Stimulated activated CD8-positive, alpha-beta memory T cell treated with anti-CD3 and anti-CD28 coated beads, Interleukin-12 subunit alpha, Interleukin-12 subunit beta, amount 100 ng/mL, for 24 hours (primary cell): ENCODE data around the gene CECR2.

Experiments
- DNase-seq: peaks from one replicate; pipeline ENCODE4 v3.0.0-alpha.2; 2020; ENCODE audit errors: extremely low read depth

The CECR2 gene

GRCh38 chr22:17569971-17570511 is 200.8 kb downstream of the CECR2 start:
- DNase-seq: no peak

GRCh38 chr22:17570851-17571631 is 201.8 kb downstream of the CECR2 start:
- no peak for DNase-seq

GRCh38 chr22:17575151-17575550 is 205.9 kb downstream of the CECR2 start:
- DNase-seq: no peak

- DNase-seq: no peak
These were observed 206.4 kb downstream of the CECR2 start for GRCh38 chr22:17575681-17576080.

GRCh38 chr22:17576470-17576869 is 207.2 kb downstream of the CECR2 start:
- no peak for DNase-seq

- no peak for DNase-seq
These were observed 209.0 kb downstream of the CECR2 start for GRCh38 chr22:17578136-17578754.

GRCh38 chr22:17579535-17579981 is 210.3 kb downstream of the CECR2 start:
- no peak for DNase-seq

- DNase-seq: no peak
These were observed 211.3 kb downstream of the CECR2 start for GRCh38 chr22:17580441-17581031.

GRCh38 chr22:17581056-17581455 is 211.8 kb downstream of the CECR2 start:
- no peak for DNase-seq

- DNase-seq: no peak
These were observed 212.4 kb downstream of the CECR2 start for GRCh38 chr22:17581631-17582030.

GRCh38 chr22:17583151-17583550 is 213.9 kb downstream of the CECR2 start:
- DNase-seq: no peak

GRCh38 chr22:17586831-17587440 is 217.7 kb downstream of the CECR2 start:
- DNase-seq: no peak

GRCh38 chr22:17587629-17588028 is 218.4 kb downstream of the CECR2 start:
- DNase-seq: no peak

GRCh38 chr22:17588606-17589005 is 219.3 kb downstream of the CECR2 start:
- no peak for DNase-seq

GRCh38 chr22:17589810-17590375 is 220.6 kb downstream of the CECR2 start:
- no peak for DNase-seq

- no peak for DNase-seq
These were observed 221.3 kb downstream of the CECR2 start for GRCh38 chr22:17590586-17590985.

GRCh38 chr22:17592201-17592600 is 222.9 kb downstream of the CECR2 start:
- DNase-seq: no peak

- no peak for DNase-seq
These were observed 227.0 kb downstream of the CECR2 start for GRCh38 chr22:17596226-17596625.

GRCh38 chr22:17597217-17597616 is 228.0 kb downstream of the CECR2 start:
- no peak for DNase-seq

GRCh38 chr22:17598318-17598717 is 229.1 kb downstream of the CECR2 start:
- DNase-seq: no peak

- no peak for DNase-seq
These were observed 231.8 kb downstream of the CECR2 start for GRCh38 chr22:17601031-17601430.

- no peak for DNase-seq
These were observed 234.4 kb downstream of the CECR2 start for GRCh38 chr22:17603668-17604067.
